LNCaP clone FGC (cell line): ENCODE data around the gene RAPGEF2.
"Not testable (repeated sequence)": the region's sequence is repeated elsewhere in the genome, so short reads cannot be mapped to it uniquely, and the experiment has no call there.

Experiments used
- DNase-seq: peaks from one replicate; pipeline ENCODE4 v3.0.0-alpha.2; 2011; ENCODE audit warnings: low read depth
- H3K4me3 ChIP-seq: 2 replicates; pipeline ENCODE4 v1.5.1; 2011; ENCODE audit warnings: mild to moderate bottlenecking, low read depth, low read length, control low read depth
- TF ChIP-seq, protein P1 (sequence below): IDR thresholded peaks from 2 replicates; pipeline ENCODE4 v1.5.1; 2012; ENCODE audit warnings: mild to moderate bottlenecking; ENCODE audit not compliant: control insufficient read depth, insufficient read depth; ENCODE audit errors: extremely low read depth

Gene RAPGEF2

DNA sequence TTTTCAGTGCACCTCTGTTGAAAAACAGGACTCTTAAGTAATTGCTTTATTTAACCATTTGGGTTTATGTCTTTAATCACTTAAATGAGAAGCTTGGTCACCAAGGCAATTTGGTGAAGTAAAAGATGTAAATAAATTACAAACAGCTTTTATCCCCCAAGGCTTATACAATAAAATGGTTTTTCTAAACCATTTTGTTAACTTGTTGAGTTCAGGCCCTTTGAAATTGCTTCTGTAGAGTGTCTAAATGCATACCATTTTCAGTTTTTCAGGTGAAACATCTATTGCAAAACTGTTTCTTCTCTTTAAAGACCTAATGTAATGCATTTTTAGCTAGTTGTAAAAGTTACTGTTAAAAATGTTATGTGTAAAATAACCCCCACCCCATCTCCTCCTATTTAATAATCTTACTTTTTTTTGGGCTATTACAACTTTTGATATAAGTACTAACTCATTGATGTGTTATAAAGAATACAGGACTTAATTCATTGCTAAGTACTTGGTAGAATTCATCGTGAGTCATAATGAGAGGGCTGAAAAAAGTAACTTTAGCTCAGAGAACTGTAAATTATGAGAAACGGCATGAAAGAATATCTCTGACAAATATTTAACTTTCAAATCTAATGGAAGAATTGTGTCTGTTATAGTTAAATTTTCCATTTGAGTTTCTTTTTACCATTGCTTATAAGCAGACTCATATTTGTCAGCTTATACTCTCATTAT is 4.5 kb downstream of the RAPGEF2 start:
- DNase-seq, result no peak
- TF ChIP-seq, protein P1, sequence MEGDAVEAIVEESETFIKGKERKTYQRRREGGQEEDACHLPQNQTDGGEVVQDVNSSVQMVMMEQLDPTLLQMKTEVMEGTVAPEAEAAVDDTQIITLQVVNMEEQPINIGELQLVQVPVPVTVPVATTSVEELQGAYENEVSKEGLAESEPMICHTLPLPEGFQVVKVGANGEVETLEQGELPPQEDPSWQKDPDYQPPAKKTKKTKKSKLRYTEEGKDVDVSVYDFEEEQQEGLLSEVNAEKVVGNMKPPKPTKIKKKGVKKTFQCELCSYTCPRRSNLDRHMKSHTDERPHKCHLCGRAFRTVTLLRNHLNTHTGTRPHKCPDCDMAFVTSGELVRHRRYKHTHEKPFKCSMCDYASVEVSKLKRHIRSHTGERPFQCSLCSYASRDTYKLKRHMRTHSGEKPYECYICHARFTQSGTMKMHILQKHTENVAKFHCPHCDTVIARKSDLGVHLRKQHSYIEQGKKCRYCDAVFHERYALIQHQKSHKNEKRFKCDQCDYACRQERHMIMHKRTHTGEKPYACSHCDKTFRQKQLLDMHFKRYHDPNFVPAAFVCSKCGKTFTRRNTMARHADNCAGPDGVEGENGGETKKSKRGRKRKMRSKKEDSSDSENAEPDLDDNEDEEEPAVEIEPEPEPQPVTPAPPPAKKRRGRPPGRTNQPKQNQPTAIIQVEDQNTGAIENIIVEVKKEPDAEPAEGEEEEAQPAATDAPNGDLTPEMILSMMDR, result no peak
- no peak overlapping the region for H3K4me3 ChIP-seq

DNA sequence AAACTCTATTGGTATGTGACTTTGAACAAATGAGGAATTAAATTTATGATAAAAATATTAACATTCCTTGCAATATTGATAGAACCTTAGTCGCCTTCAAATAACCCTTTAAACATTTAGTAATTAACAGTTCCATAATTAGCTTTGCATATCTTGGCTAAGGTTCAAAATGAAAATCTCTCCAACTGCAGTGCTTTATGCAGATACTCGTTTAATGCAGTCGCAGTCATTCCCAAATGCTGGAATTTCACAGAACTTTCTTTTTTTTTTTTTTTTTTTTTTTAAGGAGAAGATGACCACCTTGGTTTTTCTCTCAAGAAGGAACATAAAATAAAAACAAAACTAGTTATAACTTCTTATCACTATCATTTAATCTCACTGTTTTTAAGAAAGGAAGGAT is 5.2 kb downstream of the RAPGEF2 start:
- DNase-seq, result no peak
- no peak overlapping the region for H3K4me3 ChIP-seq
- TF ChIP-seq, protein P1, result no peak

DNA sequence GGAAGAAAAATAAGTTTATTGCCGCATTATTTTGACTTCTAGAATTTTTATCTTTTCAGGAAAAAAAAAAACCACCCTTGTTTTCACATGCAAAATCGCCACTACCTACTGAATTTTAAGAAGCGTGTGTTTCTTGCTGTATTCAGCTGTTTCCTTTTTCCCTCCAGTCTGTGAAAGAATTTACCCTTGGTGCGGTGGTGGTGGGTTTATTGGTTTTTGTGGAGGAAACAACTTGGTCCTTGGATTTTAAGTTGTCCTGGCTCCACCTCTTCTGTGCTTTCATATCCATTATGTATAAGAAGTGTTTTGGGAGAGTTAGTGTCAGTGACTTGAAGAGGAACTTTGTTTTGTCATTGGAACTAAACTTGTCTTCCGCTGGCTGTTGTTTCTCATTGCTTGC is 8.1 kb downstream of the RAPGEF2 start:
- no peak overlapping the region for H3K4me3 ChIP-seq
- TF ChIP-seq, protein P1, result no peak

DNA sequence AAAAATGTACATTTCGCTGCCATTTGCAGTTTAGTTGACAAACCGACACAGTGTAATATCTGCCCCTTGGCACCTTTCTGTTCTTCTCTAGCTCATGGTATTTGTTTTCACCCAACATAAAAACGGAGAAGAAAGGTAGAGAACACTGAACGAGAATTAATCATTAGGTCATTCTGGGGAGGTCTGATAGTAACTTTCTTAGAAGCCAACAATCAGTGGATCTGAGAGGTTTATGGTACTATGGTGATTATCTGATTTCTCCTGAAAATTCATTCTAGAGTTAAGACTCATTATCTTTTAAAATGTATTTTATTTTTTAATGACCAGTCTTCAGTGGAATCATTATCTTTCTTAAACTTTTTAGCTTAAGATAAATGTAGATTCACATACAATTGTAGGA is 8.5 kb downstream of the RAPGEF2 start:
- no peak overlapping the region for H3K4me3 ChIP-seq
- DNase-seq, result no peak
- TF ChIP-seq, protein P1, result no peak

More for the DNA sequence above, 8.1 kb downstream of the RAPGEF2 start:
- no peak for DNase-seq

DNA sequence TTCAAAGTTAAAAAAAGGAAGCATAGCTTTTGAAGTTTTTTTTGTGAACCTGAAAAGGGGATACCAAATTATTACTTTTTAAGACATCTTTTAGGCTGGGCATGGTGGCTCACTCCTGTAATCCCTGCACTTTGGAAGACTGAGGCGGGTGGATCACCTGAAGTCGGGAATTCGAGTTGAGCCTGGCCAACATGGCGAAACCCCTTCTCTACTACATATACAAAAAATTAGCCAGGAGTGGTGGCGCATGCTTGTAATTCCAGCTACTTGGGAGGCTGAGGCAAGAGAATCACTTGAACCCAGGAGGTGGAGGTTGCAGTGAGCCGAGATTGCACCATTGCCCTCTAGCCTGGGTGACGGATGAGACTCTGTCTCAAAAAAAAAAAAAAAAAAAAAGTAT is 10.5 kb downstream of the RAPGEF2 start:
- not testable (repeated sequence) for H3K4me3 ChIP-seq, DNase-seq

DNA sequence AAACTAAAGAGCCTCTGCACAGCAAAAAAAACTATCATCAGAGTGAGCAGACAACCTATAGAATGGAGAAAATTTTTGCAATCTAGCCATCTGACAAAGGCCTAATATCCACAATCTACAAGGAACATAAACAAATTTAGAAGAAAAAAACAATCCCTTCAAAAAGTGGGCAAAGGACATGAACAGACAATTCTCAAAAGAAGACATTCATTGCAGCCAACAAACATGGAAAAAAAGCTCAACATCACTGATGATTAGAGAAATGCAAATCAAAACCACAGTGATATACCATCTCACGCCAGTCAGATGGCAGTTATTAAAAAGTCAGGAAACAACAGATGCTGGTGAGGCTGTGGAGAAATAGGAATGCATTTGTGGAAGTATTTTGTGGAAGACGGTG is 13.2 kb downstream of the RAPGEF2 start:
- DNase-seq, H3K4me3 ChIP-seq: not testable (repeated sequence)

DNA sequence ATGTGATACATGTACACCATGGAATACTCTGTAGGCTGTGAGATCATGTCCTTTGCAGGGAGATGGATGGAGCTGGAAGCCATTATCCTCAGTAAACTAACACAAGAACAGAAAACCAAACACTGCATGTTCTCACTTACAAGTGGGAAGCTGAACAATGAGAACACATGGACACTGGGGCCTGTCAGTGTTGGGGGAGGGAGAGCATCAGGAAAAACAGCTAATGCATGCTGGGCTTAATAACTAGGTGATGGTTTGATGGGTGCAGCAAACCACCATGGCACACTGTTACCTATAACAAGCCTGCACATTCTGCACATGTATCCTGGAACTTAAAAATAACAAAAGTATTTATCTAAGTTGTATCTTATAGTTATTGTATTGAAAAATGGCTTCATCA is 13.8 kb downstream of the RAPGEF2 start:
- DNase-seq, H3K4me3 ChIP-seq: not testable (repeated sequence)

DNA sequence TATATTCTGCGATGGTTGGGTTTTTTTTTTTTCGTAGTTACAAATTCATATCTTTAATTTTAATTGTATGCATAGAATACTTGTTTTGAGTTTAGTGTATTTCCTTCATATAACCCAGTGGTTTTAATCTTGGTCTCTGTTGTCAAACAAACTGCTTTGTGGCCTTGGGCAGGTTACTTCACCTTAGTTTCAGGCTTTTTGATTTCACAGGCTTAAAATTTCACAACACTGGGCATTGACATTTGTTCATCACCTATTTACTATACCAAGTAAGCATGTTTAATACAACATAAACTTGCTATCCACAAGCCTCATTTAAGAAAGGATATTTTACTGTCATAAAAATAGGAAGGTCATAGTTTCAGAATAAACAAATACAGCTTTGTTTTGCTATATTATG is 14.7 kb downstream of the RAPGEF2 start:
- TF ChIP-seq, protein P1, result no peak
- H3K4me3 ChIP-seq, result no peak overlapping the region
- no peak for DNase-seq

DNA sequence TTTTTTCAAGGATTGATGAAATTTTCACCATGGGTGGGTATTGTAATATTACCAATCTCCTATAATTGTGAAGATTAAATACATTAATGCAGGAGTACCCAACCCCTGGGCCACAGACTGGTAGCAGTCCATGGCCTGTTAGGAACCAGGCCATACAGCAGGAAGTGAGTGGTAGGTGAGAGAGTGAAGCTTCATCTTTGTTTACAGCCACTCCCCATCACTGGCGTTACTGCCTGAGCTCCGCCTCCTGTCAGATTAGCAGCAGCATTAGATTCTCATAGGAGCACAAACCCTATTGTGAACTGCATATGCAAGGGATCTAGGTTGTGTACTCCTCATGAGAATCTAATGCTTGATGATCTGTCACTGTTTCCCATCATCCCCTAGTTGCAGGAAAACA is 15.1 kb downstream of the RAPGEF2 start:
- TF ChIP-seq, protein P1, result no peak
- DNase-seq, result no peak
- H3K4me3 ChIP-seq, result no peak overlapping the region
